HepG2 (cell line): ENCODE data around the gene PRKG1. TPM values are rescaled to one million over a fixed set of nuclear protein-coding genes. Genes with fewer than 3 reads are reported as not detected.
A peak's percentile ranks its signal among the peaks of the same experiment; 100 is the strongest.

Experiments used
- ATAC-seq: fragments of 200-7000 bp; cut with Tn5 transposase; 3 replicates; pipeline ENCODE4 v1.9.1; 2020; ENCODE audit warnings: mild to moderate bottlenecking, moderate library complexity
- BruUV-seq: library from RNA; stranded (reverse); fragments of 400-500 nt; replicated peaks from 2 replicates; lab custom pipeline; 2021; lab: Mats Ljungman, UMichigan
- CTCF ChIA-PET: fragments of 300-600 bp; formaldehyde crosslinking; extraction: SDS; loops from one replicate; lab custom pipeline; 2021; ENCODE audit warnings: low total read pairs, inconsistent platforms, low intra/inter-chr PET ratio; lab: Yijun Ruan, JAX
- POLR2A ChIA-PET: fragments of 350-600 bp; sonication (Branson Sonifier 250); formaldehyde crosslinking; loops from one replicate; lab custom pipeline; 2020; ENCODE audit warnings: antibody characterized with exemption, inconsistent platforms; lab: Yijun Ruan, JAX
- DNase-seq: peaks from one replicate; pipeline ENCODE4 v3.0.0-alpha.2; 2015; ENCODE audit warnings: low spot score
- FAIRE-seq: peaks from 3 replicates; lab custom pipeline; 2011; peaks lifted over from hg19 to GRCh38; lab: Jason Lieb, UNC
- H2AFZ ChIP-seq: one replicate; pipeline ENCODE4 v1.6.1; 2011; ENCODE audit warnings: low read length, inconsistent platforms
- H3K27ac ChIP-seq: fragments of 300-600 bp; 3 replicates; pipeline ENCODE4 v1.8.0; 2011; ENCODE audit warnings: mixed run types, mild to moderate bottlenecking, mixed read lengths, low read length, inconsistent platforms; ENCODE audit not compliant: insufficient read depth; ENCODE audit errors: extremely low read length
- H3K27me3 ChIP-seq, 2 experiments: fragments of 200-600 bp in 1 of 2; 2 replicates in 1 of 2; 3 replicates in 1 of 2; pipeline versions ENCODE4 v1.6.0 to v1.8.0; 2011; ENCODE audit warnings: low read length in 2 of 2, mild to moderate bottlenecking in 2 of 2, moderate library complexity in 2 of 2, inconsistent platforms in 1 of 2; ENCODE audit not compliant: insufficient read depth in 2 of 2, control insufficient read depth in 1 of 2
- H3K36me3 ChIP-seq, 2 experiments: fragments of 200-600 bp in 1 of 2; replicated peaks in 1 of 2; 2 replicates in 1 of 2; 3 replicates in 1 of 2; pipeline versions ENCODE4 v1.5.1 to v1.8.0; 2011; ENCODE audit warnings: low read length in 2 of 2, inconsistent platforms in 1 of 2; ENCODE audit not compliant: insufficient read depth in 2 of 2, control insufficient read depth in 1 of 2
- H3K4me1 ChIP-seq: 2 replicates; pipeline ENCODE4 v1.5.1; 2012; ENCODE audit warnings: low read length, inconsistent platforms; ENCODE audit not compliant: insufficient read depth
- H3K4me2 ChIP-seq: 2 replicates; pipeline ENCODE4 v1.6.0; 2011; ENCODE audit warnings: low read depth, low read length, inconsistent platforms
- H3K4me3 ChIP-seq, 3 experiments: fragments of 200-600 bp in 1 of 3; sonication (generic), shearing (Covaris generic) in 1 of 3; replicated peaks in 1 of 3; 2 replicates each; pipeline ENCODE4 v1.5.1; 2011 to 2016; ENCODE audit warnings: low read length in 3 of 3, inconsistent platforms in 2 of 3, low read depth in 2 of 3, mild to moderate bottlenecking in 2 of 3, control low read depth in 1 of 3, mixed read lengths in 1 of 3; ENCODE audit not compliant: insufficient read depth in 1 of 3
- H3K79me2 ChIP-seq: one replicate; pipeline ENCODE4 v1.6.1; 2011; ENCODE audit warnings: low read length, inconsistent platforms; ENCODE audit not compliant: insufficient read depth
- H3K9ac ChIP-seq: 2 replicates; pipeline ENCODE4 v1.6.0; 2011; ENCODE audit warnings: mild to moderate bottlenecking, low read depth, low read length, inconsistent platforms; ENCODE audit not compliant: insufficient read depth
- H3K9me3 ChIP-seq: 2 replicates; pipeline ENCODE4 v1.5.1; 2012; ENCODE audit warnings: mild to moderate bottlenecking, low read length
- H4K20me1 ChIP-seq: 2 replicates; pipeline ENCODE4 v1.6.0; 2011; ENCODE audit warnings: inconsistent platforms, mild to moderate bottlenecking, low read length, moderate library complexity; ENCODE audit not compliant: insufficient read depth
- AHR ChIP-seq: IDR thresholded peaks from 2 replicates; pipeline ENCODE4 v1.6.1; 2018; ENCODE audit warnings: missing genetic modification reagents, missing compliant biosample characterization
- CREB1 ChIP-seq, 2 experiments: fragments of 450-650 bp in 1 of 2; IDR thresholded peaks; 2 replicates each; pipeline ENCODE4 v1.6.1; 2016 to 2017; ENCODE audit warnings: control low read depth in 1 of 2, mild to moderate bottlenecking in 1 of 2, missing compliant biosample characterization in 1 of 2, missing genetic modification characterization in 1 of 2
- GATAD2A ChIP-seq: IDR thresholded peaks from 2 replicates; pipeline ENCODE4 v1.6.1; 2016
- GZF1 ChIP-seq: sonication (generic); formaldehyde crosslinking; IDR thresholded peaks from 2 replicates; pipeline ENCODE4 v1.5.1; 2020; ENCODE audit warnings: mild to moderate bottlenecking, missing genetic modification reagents
- HMGXB3 ChIP-seq: sonication (generic); formaldehyde crosslinking; IDR thresholded peaks from 2 replicates; pipeline ENCODE4 v1.4.0; 2020; ENCODE audit warnings: missing genetic modification reagents, borderline replicate concordance
- HNRNPLL ChIP-seq: fragments of 200-400 bp; formaldehyde crosslinking; IDR thresholded peaks from 2 replicates; pipeline ENCODE4 v1.6.1; 2017; ENCODE audit warnings: mild to moderate bottlenecking, low read depth, low read length; ENCODE audit not compliant: poor library complexity, severe bottlenecking
- KAT2B ChIP-seq: fragments of 150-350 bp; IDR thresholded peaks from 2 replicates; pipeline ENCODE4 v1.6.1; 2014; ENCODE audit warnings: low read depth, low read length, borderline replicate concordance
- NR2F2 ChIP-seq: IDR thresholded peaks from 2 replicates; pipeline ENCODE4 v1.6.1; 2012; ENCODE audit warnings: low read depth, inconsistent platforms, borderline replicate concordance
- NRL ChIP-seq: sonication (generic); formaldehyde crosslinking; IDR thresholded peaks from 2 replicates; pipeline ENCODE4 v1.5.0; 2020; ENCODE audit warnings: missing genetic modification reagents, mild to moderate bottlenecking, moderate library complexity, borderline replicate concordance
- POLR2A ChIP-seq, 2 experiments: IDR thresholded peaks; 2 replicates each; pipeline ENCODE4 v1.6.1; 2011; ENCODE audit warnings: low read depth in 2 of 2, low read length in 2 of 2, mild to moderate bottlenecking in 1 of 2, moderate library complexity in 1 of 2; ENCODE audit not compliant: insufficient read depth in 1 of 2
- POLR2G ChIP-seq: fragments of 200-400 bp; formaldehyde crosslinking; IDR thresholded peaks from 2 replicates; pipeline ENCODE4 v1.6.1; 2018; ENCODE audit warnings: mild to moderate bottlenecking, low read depth, low read length, moderate library complexity
- SMAD9 ChIP-seq: sonication (generic); formaldehyde crosslinking; IDR thresholded peaks from 2 replicates; pipeline ENCODE4 v1.5.1; 2020; ENCODE audit warnings: mild to moderate bottlenecking, missing genetic modification reagents
- THAP7 ChIP-seq: sonication (generic); formaldehyde crosslinking; IDR thresholded peaks from 2 replicates; pipeline ENCODE4 v1.8.1; 2023; ENCODE audit warnings: mild to moderate bottlenecking, missing genetic modification reagents
- TRIM24 ChIP-seq: sonication (generic); formaldehyde crosslinking; IDR thresholded peaks from 2 replicates; pipeline ENCODE4 v1.8.0; 2022; ENCODE audit warnings: mild to moderate bottlenecking, missing genetic modification reagents
- ZFYVE20 ChIP-seq: sonication (generic); formaldehyde crosslinking; IDR thresholded peaks from 2 replicates; pipeline ENCODE4 v1.8.0; 2023; ENCODE audit warnings: low read depth, mild to moderate bottlenecking, moderate library complexity, missing genetic modification reagents, borderline replicate concordance
- ZNF30 ChIP-seq: sonication (generic); formaldehyde crosslinking; IDR thresholded peaks from 2 replicates; pipeline ENCODE4 v1.5.0; 2020; ENCODE audit warnings: mild to moderate bottlenecking, missing genetic modification reagents
- ZNF34 ChIP-seq: sonication (generic); formaldehyde crosslinking; IDR thresholded peaks from 2 replicates; pipeline ENCODE4 v1.4.0; 2020; ENCODE audit warnings: mild to moderate bottlenecking, missing genetic modification reagents, borderline replicate concordance
- ZNF577 ChIP-seq: sonication (generic); formaldehyde crosslinking; IDR thresholded peaks from 2 replicates; pipeline ENCODE4 v1.4.0; 2020; ENCODE audit warnings: mild to moderate bottlenecking, low read depth, missing genetic modification reagents, borderline replicate concordance
- ZNF674 ChIP-seq: sonication (generic); formaldehyde crosslinking; IDR thresholded peaks from 2 replicates; pipeline ENCODE4 v1.5.0; 2020; ENCODE audit warnings: low read depth, mild to moderate bottlenecking, missing genetic modification reagents
- WGBS: methylation state at CpG from one replicate; pipeline ENCODE4 v1.1.6; 2017; ENCODE audit warnings: low lambda C conversion rate; 5-methylcytosine and 5-hydroxymethylcytosine counted together
- in situ Hi-C: cut with HindIII; loops from 2 replicates; pipeline ENCODE4 v1.10.0; 2017; ENCODE audit warnings: low pct_unique_long_range_greater_than_20kb; ENCODE audit not compliant: extremely low pct_ligation_motif_present
- intact Hi-C: fragments of 100-400 bp; cut with micrococcal nuclease; formaldehyde crosslinking; loops from one replicate; pipeline ENCODE4 v1.10.0; 2022; ENCODE audit not compliant: unreplicated experiment
- polyA plus RNA-seq, 8 experiments: library from polyadenylated mRNA; depleted of rRNA in 3 of 8; stranded (reverse) in 7 of 8; unstranded in 1 of 8; fragments of >200 nt; fragmentation: Illumina TruSeq in 4 of 8; extraction: Trizol in 4 of 8; gene quantifications; 2 replicates each; pipeline versions ENCODE4 v1.2.1 to v1.2.3, GENCODE V29; 2011 to 2016; ENCODE audit warnings: low read depth in 4 of 8, missing spikeins in 1 of 8, mixed read lengths in 1 of 8; ENCODE audit not compliant: insufficient read depth in 1 of 8
- total RNA-seq, 5 experiments: library from RNA; depleted of rRNA; stranded (reverse); fragments of >200 nt; fragmentation: Illumina TruSeq; extraction: Trizol; gene quantifications; 2 replicates each; pipeline ENCODE4 v1.2.3, GENCODE V29; 2016; ENCODE audit warnings: low read depth in 1 of 5

Gene PRKG1
- total and polyA plus RNA-seq, 2 of the 13 experiments (the other 11 are each of a cell fraction or from before 2014, with no cell fraction given) = 0.01 TPM; not detected in 1

- no peak for TF ChIP-seq AHR (CRISPR knock-in tag)
- no peak for TF ChIP-seq SMAD9 (CRISPR knock-in tag)
- TF ChIP-seq POLR2G = no peak
- TF ChIP-seq NRL (CRISPR knock-in tag) = no peak
- TF ChIP-seq ZNF577 (CRISPR knock-in tag) = no peak
- TF ChIP-seq HNRNPLL = no peak
- TF ChIP-seq KAT2B = peak; percentile 27; the same call in 1 of the 2 replicates
- TF ChIP-seq ZNF34 (CRISPR knock-in tag) = no peak
- no peak for TF ChIP-seq THAP7
- TF ChIP-seq, all 625 proteins: peak for 3
Measured at GRCh38 chr10:51699145-51699474, 624.8 kb downstream of the PRKG1 start (continued).

GRCh38 chr10:51699475-51700227, 625.4 kb downstream of the PRKG1 start, which contains the start of gene CSTF2T:
Gene CSTF2T, minus strand, starts transcription at chr10:51699595. Its CDS starts 46 bp downstream, at chr10:51699549.
- WGBS = 37% methylated on average over 44 of the region's 45 CpGs
- Histone ChIP-seq H3K27ac (peak within 1 kb of the TSS; percentile 84), H3K4me1 (peaks cover 12% of the 10 kb centered on the region; the same call in 1 of the 2 replicates), H3K36me3 (no peaks in the 10 kb centered on the region), H2AFZ (peak within 1 kb of the TSS; percentile 99), H3K9me3 (no peaks in the 10 kb centered on the region), H3K79me2 (no peaks in the 10 kb centered on the region), H3K27me3 (no peaks in the 10 kb centered on the region; a peak in 1 of 5 replicates), H3K4me2 (peak within 1 kb of the TSS; percentile 70), H3K9ac (peak within 1 kb of the TSS; percentile 72), H4K20me1 (no peaks in the 10 kb centered on the region), H3K4me3 (peak within 1 kb of the TSS; percentile 67 to 71 (median 71))
- ATAC-seq (peak; percentile 90), DNase-seq (peak; percentile 62), FAIRE-seq (peak; percentile 8)
- intact Hi-C loops (no loop called here), in situ Hi-C loops (no loop called here)
- no TSS peak for BruUV-seq
- ChIA-PET POLR2A (no interaction called here), CTCF (no interaction called here)
- TF ChIP-seq ZNF674 (no peak), CREB1 (IDR thresholded peaks at IDR 0.05) (peak; percentile 74), CREB1 (CRISPR knock-in tag; IDR thresholded peaks at IDR 0.05) (peak; percentile 96), ZNF30 (no peak), POLR2A (IDR thresholded peaks at IDR 0.05; ENCODE audit: insufficient read depth in 1 of 2, low read depth in 2 of 2, low read length in 2 of 2) (peak; percentile 49 to 63; a peak in 3 of 4 replicates), TRIM24 (CRISPR knock-in tag) (no peak), GZF1 (no peak), ZFYVE20 (CRISPR knock-in tag) (no peak), NR2F2 (no peak), HMGXB3 (CRISPR knock-in tag) (no peak), GATAD2A (CRISPR knock-in tag) (0 out of 2 replicates have a peak, but pooled peaks have one; percentile 9)
